GM18502 (cell line): ENCODE measurements around the gene TBPL2.
A peak's percentile ranks its signal among the peaks of the same experiment; 100 is the strongest.
"Not testable (repeated sequence)": the region's sequence is repeated elsewhere in the genome, so short reads cannot be mapped to it uniquely, and the experiment has no call there.

Source experiments
- ATAC-seq: cut with Tn5 transposase; IDR thresholded peaks from one replicate; pipeline ENCODE4 v1.9.1; 2021; ENCODE audit warnings: mild to moderate bottlenecking; ENCODE audit not compliant: unreplicated experiment, poor library complexity

Gene TBPL2

DNA sequence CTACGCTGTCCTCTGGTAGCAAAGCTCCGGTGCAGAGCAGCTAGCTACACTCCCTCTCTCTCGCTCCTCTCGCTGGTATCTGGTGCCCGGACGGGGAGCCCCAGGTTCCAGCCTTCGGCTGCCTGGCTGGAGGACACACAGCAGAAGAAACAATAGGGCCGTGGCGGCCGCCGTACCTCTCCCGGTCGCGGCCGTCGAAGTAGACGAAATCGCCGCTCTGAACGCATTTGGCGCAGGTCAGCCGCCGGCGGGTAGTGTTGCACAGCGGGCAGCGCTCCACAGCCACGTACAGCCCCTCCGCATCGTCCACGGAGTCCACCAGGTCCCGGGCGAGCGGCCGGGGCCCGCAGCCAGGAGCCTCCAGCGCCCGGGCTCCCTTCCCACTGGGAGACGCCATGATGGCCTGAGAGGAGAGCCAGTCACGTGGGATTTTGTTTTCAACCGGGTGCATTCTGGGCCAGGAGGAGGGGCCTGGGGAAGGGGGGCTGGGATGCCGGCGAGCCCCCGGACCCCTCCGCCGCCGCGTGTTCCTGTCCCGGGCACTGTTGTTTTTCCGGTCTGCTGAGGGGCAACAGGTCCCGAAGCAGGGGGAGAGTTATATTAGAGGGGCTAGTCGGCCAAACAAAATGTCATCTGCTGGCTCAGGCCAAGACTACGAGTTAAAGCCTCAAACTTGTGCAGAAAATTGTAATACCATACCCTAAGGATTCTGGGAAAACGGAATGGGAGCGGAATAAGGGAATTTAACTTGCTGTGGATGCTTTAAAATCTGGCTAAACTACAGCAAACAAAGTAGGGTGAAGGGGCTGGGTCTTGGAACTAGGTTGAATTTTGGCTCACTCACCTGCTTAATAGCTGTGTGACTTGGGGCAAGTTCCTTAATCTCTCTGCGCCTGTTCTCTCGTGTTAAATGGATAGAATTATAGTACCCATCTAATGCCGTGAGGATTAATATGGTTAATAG, 28.7 kb downstream of the TBPL2 start, which contains the start of gene ATG14:
Gene ATG14, minus strand, starts transcription at position 405 of the 964 bp plus-strand sequence. Its CDS starts 8 bp downstream, at position 397.
- peak; percentile 99 for ATAC-seq

DNA sequence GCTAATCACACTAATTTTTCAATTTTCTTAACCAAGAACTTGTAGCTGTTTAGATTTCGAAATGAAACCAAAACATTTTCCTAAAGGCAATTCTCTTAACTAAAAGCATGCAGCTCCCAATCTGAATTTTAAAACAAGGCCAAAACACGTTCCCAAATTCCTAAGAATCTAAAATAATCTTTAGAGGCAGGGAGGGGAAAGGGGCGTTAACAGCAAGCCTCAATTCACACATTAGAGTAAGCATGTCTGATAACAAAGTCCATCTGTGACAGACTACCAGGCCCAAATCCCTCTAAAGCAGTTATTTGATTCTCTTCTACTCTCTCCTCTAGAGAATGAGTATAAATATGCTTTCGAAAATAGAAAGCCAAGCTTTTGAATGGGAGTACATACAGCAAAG, 29.5 kb downstream of the TBPL2 start:
- ATAC-seq = no peak

DNA sequence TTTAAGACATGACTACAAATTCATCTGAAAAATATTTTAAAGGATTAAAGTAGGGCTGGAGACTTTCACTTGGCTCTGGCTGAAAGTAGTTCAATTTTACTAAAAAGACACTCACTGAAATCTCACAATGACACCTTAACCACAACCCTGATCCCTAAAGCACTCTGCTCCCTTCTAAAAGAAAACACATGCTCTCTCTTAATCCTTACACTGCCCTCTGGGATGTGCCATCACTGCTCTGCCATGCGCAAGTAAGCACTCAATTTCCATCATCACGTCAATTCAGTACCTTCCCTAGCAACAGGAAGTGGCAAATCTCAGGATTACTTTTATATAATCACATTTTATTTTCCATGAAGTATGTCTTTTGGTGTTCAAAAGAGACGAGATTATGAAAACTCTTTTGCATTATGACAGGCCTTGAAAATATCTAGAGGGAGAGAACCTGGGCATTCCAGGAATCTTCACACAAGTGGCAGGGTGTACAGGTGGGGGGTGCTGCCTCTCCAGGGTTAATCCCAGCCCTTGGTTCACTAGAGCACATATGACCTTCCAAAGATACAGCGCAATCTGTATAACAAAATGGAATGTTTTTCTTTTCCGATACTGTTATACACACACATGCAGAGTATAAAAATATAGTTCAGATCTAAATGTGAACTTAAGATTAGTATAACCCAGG, 36.1 kb downstream of the TBPL2 start:
- no peak for ATAC-seq

DNA sequence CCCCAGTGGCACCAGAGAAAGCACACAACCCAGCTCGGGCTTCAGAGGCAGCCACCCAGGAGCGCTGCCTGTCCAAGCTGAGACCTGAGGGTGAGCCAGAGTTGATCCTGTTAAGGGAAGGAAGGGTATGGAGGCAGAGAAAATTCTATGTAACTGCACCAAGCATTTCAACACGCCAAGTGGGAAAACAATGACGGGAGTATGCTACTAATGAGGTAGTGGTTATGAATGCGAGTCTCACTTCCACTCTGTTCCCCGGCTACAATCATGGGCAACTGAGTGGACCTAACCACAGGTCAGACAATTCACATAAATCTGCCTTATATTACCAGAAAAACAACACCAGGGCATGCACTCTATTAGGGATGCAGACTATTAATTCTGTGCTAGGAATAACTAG, 38.7 kb downstream of the TBPL2 start:
- no peak for ATAC-seq

DNA sequence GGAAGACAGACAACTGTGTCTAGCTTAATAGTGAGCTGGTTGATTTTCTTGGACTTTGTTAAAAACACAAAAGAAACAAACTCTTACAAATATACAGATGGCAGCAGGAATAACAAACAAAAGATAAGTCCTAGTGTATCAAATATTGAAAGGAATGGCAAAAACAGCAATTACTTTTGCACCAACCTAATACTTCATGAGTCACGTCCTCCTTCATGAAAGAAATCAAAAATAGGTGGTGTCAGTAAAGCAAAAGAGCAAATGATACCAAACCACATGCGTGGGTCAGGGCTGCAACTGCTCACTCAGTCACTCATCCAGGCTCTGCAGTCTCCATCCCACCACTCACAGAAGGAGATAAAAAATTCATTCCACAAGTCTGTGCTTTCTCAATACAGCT, 40.6 kb downstream of the TBPL2 start:
- ATAC-seq = no peak

DNA sequence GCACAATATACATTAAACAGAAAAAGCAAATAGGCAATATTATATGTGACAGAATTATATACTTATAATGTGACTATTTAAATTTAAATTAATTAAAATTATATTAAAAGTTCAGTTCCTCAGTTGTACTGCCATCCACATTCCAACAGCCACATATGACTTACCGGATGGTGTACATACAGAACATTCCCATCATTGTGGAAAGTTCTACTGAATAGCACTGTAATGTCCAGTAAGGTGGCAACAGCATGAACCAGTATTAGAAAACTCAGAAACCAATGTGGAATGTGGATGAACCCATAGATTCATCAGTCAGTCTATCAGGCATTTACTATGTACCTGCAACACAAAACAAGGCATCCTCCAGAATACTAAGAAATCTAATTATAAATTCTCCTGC, 41.2 kb downstream of the TBPL2 start:
- no peak for ATAC-seq

DNA sequence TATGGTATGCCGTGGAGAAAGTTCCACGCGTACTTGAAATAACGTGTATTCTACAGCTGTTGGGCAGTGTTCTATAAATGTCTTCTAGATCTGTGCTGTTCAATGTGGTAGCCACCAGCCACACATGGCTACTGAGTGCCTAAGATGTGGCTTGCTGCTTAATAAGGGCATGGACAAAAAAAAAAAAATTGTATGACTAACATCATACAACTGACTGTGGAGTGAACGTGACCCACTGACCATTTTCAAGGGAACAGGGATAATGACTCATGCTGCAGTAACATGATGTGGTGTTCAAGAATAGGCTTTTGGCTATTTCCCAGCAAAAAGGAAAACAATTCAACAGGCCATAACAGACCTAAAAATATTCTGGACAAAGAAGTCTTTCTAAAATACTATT, 41.7 kb downstream of the TBPL2 start:
- ATAC-seq = no peak

DNA sequence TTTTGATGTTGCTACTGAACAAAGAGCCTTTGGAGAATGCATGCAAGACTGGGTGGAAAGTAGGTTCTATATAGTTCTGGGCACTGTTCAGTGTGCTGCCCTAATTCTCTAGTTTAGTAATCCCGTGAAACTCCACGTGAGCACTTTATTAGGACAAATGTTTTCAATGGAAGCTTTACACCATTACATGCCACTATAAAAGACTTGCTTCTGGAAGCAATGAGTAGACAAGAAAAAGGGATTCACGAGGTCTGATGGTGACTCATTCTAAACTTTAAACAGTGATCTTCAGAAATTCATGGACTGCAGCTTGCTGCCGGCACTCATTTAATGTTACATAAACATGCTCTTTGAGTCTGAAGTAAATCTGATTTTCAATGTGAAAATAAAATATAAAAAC, 51.1 kb downstream of the TBPL2 start:
- no peak for ATAC-seq

DNA sequence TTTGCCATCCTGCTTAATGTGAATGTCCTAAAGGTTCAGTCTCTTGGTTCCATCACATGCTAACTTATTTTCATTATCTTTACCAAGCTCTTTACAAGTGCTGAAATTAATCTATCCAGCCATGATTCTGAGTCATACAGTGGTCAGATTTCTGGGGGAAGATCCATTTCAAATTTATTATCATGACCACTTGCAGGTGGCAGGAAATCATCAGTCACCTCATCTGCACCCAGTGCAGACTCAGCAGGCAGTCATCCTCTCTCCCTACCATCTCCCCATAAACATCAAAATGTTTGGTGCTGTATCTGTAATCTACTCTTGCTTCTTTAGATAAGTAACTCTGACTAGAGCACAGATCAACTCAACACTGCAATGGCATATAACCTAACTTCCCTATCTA, 52.3 kb downstream of the TBPL2 start:
- ATAC-seq = no peak

DNA sequence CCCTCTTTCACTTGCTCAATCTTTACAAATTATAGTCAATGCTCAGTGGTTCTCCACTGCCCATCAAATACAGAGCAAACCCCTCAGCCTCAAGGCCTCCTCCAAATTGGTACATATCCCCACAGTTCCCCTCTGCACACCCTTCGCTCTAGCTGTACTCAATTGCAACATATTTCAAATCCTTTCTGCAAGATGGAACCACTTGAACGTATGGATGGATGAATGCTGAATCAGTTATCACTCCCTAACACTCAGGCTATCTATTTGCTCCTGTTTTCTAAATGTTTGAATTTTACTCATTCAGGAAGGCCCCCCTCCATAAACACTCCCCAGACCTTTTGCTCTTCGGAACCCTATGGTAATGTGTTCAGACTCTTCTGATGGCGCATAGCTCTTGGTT, 53.3 kb downstream of the TBPL2 start:
- ATAC-seq = no peak

DNA sequence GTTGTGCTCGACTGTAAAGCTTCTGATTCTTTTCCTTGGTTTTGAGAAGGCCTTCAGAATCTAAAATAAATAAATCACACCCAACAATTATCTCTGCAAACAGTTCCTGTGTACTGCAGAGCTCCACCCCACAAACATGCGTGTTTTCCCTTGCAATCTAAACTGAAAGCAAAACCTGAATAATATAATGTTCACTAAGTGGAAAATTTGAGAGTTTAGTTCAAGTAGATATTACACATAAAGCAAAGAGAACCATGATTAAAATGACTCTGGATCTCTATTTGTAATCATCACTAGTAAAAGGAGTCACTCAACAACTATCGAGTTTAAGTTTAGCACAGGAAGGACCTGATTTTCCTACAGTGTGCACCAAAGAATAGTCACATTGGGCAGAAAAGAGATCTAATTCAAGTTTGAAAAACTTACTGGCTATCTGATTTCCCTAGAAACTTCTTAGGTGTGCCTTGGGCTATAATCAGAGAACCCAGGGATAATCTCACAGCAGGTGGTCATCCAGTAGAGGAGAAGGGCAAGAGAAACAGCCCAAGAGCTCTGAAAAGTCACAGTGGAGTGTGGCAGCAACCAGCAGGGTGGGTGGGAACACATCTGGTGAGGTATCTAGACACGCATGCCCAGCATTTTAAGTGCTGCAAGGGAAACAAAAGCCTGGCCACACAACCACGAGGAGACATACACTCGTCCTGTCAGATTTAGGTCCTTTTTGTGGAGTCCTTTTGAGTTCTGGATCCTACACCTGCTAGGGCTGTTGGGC, 54.2 kb downstream of the TBPL2 start:
- ATAC-seq = no peak

DNA sequence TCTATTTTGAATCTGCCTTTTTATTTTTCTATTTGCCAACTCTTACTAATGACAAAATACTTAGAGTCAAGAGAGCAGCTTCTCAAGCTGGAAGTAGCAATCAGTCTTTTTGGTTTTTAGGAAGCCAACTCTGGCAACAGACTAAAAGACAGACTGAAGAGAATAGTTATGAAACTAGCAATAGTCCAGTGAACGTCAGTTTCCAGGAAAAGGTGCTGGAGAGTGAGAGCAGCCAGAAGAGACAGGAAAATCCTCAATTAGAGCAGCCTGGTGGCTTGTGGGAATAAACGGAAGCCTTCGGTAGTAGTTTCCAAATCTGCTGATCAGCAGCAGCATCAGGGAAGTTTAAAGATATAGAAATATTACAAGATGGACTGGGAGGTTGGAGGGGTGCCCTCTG, 55.9 kb downstream of the TBPL2 start:
- ATAC-seq = no peak

DNA sequence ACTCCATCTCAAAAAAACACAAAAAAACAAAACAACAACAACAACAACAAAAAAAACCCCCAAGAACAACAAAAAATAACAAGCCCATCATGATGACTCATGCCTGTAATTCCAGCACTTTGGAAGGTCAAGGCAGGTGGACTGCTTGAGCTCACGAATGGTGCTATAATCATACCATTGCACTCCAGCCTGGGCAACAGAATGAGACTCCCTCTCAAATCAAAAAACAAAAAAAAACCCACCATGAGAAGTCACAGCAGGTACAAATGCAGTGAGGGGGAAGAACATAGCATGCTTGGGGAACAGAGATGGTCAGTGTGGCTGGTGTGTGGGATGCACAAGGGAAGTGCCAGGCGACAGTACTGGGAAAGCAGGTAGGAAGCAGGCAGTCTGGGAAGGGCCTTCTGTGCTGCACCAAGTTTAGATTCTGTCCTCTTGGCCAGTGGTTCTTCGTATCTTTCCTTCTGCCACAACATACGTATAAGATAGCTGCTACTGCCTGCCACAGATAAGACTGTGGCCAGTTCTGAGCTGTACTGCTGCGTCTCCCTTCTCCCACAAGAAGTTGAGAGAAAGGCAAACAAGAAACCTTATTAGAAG, 56.8 kb downstream of the TBPL2 start:
- ATAC-seq = no peak

DNA sequence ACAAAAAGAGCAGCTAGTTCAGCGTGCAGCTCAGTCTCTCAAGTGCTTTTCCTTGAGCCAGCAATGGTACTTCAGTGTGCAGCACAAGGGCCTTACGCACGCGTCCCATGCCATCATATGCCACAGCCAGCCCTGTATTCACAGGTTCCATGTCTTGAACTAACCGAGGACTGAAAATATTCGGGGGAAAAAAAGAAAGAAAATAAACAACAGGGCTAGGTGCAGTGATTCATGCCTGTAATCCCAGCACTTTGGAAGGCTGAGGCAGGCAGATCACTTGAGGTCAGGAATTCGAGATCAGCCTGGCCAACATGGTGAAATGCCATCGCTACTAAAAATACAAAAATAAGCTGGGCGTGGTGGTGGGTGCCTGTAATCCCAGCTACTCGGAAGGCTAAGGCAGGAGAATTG, 57.4 kb downstream of the TBPL2 start:
- not testable (repeated sequence) for ATAC-seq

DNA sequence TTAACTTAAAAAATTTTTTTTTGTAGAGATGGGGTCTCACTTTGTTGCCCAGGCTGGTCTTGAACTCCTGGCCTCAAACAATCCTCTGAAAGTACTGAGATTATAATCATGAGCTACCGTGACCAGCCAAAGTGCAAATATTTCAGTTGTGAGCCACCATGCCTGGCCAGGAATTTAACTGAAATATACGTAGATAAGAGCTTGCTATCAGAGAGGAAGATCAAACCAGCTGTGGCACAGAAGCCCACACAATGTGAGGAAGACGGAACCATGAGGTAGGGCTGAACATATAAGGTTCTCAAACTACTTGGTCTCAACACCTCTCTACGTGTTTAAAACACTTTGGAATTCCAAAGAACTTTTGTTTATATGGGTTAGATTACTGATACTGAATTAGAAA, 57.9 kb downstream of the TBPL2 start:
- no peak for ATAC-seq

DNA sequence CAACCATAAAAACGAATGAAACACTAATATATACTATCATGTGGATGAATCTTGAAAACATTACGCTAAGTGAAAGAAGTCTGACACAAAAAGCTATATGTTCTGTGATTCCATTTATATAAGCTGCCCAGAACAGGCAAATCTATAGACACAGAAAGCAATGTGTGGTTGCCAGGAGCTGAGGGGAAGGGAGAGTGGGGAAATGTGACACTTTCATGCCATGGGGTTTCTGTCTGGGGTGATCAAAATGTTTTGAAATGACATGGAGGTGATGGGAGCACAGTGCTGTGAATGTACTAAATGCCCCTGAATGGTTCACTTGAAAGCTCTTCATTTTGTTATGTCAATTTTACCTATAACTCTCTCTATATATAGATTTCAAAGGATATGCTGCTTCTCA, 58.9 kb downstream of the TBPL2 start:
- no peak for ATAC-seq

DNA sequence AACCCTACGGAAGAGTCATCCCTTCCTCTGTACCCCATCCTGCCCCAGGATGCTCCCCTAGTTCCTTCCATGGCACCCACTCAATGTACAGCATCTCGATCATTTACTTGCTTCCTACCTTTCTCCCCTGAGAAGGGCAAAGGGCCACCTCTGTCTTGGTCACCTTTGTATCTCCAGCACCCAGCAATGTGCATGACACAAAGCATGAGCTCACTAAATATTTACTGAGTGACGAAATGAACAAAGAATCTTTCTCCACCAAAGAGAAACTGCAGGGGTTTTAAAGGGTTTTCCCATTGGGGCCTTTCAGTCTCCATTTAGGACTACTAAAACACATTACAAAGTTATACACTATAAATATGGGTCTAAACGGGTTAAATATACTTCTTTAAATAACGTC, 59.4 kb downstream of the TBPL2 start:
- no peak for ATAC-seq

DNA sequence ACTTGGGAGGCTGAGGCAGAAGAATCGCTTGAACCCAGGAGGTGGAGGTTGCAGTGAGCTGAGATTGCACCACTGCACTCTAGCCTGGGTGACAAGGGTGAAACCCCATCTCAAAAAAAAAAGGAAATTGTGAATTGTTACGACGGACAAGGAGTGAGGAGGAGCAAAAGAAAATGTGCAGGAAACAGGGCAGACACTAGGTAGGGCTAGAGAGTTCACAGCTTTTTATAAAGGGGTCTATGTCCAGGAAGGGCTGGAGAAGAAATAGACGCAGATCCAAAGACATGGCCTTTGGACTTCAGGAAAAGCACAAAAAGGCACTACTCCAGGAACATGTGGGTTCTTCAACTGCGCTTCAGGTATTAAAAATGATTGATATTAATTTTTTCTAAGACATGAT, 63.2 kb downstream of the TBPL2 start:
- no peak for ATAC-seq

DNA sequence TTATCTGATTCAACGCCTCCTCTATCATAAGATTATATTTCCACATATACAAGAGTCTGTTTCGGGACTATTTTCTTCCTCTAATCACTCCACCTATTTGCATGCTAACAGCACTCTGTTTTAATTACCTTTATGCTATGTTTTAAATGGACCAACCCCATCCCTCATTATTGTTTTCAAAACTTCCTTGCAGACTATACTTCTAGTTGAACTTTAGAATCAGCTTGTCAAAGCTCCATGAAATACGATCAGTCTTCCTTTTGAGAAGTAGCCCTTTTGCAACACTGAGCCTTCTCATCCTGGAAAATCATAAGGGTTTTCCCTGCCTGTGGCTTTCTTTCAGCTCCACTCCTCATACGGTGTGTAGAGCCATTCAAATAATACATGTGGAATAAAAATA, 65.6 kb downstream of the TBPL2 start:
- ATAC-seq = no peak
